HG02588 (cell line): Measurements from ENCODE around the gene GALR1.
"Not testable (repeated sequence)": the region's sequence is repeated elsewhere in the genome, so short reads cannot be mapped to it uniquely, and the experiment has no call there.

Source experiments
- ATAC-seq: cut with Tn5 transposase; IDR thresholded peaks from one replicate; pipeline ENCODE4 v1.9.1; 2021; ENCODE audit warnings: mild to moderate bottlenecking, moderate library complexity; ENCODE audit not compliant: unreplicated experiment

The GALR1 gene, protein sequence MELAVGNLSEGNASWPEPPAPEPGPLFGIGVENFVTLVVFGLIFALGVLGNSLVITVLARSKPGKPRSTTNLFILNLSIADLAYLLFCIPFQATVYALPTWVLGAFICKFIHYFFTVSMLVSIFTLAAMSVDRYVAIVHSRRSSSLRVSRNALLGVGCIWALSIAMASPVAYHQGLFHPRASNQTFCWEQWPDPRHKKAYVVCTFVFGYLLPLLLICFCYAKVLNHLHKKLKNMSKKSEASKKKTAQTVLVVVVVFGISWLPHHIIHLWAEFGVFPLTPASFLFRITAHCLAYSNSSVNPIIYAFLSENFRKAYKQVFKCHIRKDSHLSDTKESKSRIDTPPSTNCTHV

DNA sequence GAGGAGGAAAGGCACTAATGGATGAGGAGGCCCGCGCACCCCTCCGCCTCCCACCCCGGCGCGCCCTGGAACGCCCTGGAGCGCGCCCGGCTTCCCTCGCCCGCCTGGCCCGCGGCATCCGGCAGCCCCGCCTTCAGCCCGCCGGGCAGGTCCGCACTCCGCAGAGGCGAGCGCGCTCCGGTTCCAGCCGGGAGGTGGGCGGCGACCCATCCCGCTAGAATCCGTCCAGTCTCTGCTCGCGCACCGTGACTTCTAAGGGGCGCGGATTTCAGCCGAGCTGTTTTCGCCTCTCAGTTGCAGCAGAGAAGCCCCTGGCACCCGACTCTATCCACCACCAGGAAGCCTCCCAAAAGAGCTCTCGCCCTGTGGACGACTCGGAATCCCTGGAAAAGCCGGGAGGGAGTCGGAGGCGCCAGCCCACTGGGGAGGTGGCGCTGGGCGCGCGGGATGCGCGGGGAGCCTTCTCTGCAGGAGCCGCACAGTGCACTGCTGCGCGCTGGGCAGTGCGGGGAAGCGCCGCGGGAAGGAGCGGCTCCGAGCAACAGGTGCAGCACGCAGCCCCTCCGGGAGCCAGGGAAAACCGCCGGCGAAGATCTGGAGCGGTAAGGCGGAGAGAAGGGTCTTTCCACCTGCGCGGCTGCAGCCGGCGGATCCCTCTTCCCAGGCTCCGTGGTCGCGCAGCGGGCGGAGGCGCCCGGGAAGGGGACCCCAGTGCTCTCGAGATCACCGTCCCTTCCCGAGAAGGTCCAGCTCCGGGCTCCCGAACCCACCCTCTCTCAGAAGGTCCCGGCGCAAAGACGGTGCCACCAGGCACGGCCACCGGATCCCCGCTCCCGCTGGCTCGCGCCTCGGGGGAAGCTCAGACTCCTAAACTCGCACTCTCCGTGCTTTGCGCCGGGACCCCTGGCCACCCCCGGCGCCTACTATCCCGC, at the start of gene GALR1:
TSS of gene GALR1 (plus strand) at position 280 of the 932 bp plus-strand sequence. CDS start 701 bp downstream, outside the sequence.
- no peak for ATAC-seq

DNA sequence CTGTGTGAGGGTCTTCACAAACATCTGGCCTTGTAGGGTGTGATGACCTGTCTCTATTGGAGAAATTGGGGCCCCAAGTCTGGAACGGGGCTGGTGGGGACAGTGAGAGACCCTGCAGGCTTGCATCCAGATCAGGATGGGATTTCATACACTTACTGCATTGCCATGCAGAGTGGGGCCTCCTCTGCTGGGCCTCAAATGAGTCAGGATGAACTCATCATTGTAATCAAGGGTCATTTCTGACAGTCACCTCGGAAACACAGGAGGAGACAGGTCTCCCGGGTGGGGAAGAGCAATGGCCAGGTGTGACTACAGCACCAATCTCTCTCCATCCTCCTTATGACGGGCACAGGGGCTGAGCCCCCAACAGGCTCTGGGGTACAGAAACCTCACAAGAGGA, 48.1 kb upstream of the GALR1 start:
- ATAC-seq = no peak

DNA sequence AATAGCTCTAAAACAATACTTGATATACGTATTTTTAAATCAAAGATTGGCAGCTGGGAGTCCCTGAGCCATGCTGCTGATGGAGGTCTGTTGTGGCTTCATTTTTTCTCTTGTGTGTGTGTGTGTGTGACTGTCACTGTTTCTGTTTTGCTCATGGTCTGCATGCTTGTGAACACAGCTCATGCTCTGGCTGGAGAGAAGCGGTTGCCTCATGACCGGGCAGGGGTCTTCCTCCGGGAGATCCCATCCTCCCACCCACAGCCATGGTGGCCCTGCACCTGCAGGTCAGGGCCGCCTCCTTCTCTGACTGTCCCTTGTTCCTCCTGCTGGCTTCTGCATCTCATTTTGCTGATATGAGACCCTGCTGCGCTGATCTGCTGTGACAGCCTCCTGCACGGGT, 47.3 kb upstream of the GALR1 start:
- no peak for ATAC-seq

DNA sequence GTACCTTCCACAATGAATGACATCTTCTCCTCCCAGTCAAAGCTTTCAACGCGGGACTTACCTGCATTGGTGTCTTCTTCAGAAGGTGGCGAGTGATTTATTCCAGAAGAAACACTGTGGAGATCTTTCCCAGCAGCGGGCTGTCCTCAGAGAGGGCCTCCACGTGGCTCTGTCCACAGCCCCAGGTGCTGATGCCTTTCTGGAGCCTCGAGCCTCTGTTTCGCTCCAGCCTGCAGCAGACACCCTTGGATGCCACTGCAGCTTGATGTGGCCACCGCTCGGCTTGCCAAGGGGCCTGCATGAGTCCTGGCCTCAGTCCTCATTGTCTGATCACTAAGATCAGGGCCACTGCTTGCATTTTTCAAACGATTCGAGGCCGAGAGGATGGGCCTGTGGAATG, 46.6 kb upstream of the GALR1 start:
- no peak for ATAC-seq

DNA sequence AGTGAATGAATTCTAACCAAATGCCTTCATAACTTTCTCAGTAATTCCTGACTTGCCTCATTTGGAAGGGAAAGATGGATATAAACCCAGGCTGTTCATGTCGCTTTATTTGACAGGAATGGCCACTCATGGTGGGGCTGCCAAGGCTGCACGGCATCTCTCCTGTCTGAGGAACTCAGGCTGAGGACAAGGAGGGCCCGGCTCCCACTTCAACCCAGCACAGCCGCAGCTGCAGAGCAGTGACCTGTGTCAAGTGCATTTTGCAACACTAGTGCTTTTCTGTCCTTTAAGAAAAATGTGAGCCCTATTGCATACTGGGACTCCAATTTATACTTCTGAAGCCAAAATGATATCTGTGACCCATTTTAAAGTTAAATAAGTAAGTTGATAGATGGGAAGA, 45.8 kb upstream of the GALR1 start:
- no peak for ATAC-seq

DNA sequence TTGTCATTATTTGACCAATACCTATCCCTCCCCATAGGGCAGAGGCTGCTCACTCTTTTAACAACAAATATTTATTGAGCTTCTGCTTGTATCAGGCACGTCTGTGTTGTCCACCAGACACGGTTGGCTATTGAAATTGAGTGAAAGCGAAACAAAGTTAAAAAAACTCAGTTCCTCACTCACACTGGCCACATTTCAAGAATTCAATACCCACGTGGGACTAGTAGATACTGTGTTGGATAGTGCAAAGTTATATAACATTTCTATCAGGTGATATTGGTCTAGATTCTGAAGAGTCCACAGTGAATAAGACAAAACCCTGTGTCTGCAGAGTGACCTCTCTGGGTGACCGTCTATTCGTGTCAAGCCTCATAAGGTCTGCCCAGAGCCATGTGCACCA, 43.9 kb upstream of the GALR1 start:
- ATAC-seq = no peak

DNA sequence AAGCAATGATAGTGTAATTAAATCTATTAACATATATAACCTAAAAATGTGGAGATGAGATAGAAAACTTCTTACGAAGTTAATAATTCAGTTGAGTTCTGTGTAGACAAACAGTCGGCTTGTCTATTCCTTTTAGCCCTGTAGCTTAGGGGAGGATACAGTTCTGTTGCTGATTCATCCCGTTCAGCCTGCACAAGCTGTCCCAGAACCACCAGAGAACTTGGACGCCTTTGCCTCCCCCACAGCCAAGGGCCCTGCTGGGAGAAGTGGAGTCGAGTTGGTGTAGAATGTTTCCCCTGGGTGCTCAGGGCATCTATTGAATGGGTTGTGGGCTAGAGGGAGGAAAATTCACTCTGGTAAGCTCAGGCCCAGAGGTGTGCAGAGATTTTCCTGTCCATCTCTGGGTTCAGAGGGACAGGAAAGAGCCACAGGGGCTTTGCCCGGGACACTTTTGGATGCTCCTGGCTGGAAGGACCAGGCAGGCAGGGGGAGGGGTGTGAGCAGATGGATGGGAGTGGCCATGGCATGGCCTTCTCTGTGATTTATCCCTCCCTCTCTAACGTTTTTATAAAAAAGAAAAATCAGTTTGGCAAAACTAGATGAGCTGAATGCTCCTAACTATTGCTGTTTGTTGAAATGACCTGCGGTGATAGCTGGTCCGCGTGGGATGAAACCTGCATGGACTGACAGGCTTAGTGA, 42.8 kb upstream of the GALR1 start:
- no peak for ATAC-seq

DNA sequence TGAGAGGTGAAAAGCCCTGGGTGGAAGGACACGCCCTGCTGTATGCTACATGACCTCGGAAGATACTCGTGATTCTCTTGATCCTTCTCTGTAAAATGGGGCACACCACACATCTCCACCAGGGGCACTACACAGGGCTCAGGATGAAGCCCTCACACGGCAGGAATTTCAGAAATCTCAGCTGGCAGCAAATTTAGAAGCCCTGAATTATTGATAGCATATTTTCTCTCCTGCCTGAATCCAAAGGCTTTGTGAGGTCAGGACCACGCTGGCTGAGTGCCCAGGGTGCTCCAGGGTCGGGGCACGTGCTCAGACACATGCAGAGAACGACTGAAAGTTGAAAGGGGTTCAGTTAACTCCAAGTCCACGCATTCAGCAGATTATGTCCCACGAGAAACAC, 42.1 kb upstream of the GALR1 start:
- no peak for ATAC-seq

DNA sequence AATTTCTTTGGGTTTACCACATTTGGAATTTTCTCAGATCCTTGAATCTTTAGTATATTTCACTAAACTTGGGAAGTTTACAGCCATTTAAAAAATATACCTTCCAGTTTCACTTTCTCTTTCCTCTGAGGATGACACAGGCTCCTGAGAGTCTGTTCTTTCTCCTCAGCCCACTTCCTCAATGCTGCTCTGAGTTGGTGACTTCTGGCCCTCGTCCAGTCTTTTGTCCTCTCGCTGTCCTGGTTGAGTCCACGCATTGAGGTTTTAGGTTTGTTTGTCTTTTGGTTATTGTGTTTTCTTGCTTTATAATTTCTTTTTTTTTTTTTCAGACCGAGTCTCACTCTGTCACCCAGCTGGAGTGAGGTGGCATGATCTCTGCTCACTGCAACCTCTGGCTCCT, 40.7 kb upstream of the GALR1 start:
- ATAC-seq = peak; percentile 84

DNA sequence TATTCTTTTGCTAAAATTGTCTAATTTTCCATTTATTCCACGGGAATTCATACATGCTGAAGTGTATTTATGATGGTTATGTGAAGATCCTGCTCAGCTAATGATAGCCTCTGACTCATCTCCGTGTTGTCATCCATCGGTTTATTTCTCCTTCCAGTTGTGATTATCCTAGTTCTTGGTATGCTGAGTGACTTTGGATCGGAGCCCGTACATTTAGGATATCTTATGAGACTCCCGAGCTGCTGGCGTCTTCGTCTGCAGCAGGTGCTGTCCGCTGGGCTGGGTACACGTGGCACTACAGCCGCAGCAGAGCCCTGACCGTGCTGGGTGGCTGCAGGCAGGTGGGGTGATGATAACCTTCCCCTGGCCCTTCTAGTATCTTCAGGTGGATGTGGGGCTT, 40.1 kb upstream of the GALR1 start:
- no peak for ATAC-seq

DNA sequence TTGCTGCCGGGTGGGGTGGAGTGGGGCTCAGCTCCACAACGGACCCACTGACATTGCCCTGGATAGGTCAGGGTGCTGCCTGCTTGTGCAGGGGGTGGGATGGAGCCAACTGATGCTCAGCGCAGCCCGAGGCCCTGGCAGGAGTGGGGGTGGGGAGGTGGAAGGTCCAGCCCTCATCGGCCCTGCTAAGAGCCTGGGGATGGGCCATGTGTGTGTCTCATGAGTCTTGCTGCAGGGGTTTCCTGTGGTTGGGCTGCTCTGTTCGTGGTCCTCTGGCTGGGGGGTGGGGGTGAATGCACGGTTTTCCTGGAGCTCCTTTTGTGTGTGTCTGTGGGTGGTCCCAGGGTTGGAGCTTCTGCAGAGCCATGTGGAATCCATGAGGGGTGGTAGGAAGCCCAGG, 39.4 kb upstream of the GALR1 start:
- ATAC-seq = no peak

DNA sequence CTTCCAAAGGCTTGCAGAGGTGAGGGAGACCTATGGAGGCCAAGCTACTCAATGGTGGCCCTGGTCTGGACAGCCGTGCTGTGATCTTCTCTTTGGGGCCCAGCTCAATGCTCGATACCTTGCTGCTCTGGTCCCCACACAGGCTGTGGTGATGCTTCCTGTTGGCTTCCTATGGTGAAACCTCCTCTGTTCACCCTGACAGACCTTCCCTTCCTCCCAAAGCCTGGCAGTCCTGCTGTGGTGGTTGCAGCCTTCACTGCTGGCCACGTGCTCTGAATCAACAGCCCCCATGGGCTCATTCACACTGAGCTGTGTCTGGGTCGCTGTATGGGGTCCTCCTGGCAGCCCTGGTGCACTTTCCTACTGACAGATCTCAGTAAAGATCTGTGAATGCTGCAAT, 31.0 kb upstream of the GALR1 start:
- ATAC-seq = no peak

DNA sequence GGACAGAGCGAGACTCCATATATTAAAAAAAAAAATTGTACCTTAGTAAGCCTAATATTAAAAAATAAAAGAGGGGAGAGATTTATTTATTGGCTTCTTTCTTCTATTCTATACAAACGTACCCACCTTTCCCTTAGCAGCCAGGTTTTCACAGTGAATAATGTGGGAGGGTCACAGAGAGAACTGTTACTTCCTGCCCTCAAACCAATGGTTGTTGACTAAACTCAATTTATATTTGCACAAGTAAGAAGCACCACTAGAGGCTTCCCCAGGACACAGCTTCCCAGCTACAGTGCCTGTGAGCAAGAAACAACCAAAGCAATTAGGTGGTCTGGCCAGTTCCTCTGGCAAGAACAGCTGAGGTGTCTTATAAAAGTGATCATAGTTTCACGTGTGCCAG, 28.9 kb upstream of the GALR1 start:
- no peak for ATAC-seq

DNA sequence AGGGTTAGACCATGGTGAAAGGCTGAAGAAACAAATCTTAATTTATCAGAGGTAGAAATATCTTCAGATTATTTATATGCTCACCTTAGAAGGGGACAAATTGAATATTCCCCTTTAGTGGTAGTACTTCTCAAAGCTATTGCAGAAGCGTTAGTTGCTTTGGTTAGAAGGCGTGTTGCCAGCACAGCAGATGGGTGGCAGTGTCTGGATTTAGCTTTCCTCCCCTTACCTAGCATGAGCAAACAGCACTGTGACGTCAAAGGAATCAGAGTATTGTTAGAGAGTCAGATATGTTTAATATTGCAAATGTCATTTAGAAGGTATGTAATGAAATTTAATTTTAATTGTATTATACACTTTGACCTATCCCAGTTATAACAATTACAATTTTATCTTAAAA, 27.2 kb upstream of the GALR1 start:
- ATAC-seq = no peak

DNA sequence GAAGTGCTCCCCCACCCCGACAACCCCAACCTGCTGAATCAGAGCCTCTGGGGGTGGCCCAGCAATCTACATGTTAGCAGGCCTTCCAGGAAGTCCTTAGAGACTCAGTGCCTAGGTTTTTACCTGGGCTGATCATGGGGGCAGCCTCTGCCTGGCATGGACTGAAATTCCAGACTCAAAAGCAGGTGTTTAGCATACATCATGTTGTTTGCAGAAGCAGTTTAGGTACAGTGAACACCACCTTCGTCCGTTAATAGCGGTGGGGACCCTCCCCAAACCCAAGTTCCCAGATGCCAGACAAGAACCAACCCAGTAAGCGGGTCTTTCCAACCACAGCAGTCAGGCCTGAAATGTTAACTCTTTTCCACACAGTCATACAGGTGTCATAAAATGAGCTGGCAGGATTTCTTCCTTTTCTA, 26.4 kb upstream of the GALR1 start:
- ATAC-seq = no peak

DNA sequence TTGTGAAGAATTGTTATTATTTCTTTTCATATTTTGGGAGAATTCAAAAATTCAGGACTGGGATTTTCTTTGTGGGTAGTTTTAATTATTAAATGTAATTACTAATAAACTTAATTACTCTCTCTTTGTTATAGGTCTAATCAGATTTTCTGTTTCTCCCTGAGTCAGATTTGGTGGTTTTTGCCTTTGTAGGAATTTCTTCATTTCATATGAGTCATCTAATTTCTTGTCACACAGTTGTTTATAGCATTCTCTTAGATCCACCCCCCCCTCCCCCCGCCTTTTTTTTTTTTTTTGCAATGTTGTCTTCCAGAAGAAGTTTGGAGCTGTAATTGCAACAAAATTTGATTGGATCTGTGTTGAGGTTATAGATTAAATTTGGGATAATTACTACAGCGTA, 26.0 kb upstream of the GALR1 start:
- no peak for ATAC-seq

DNA sequence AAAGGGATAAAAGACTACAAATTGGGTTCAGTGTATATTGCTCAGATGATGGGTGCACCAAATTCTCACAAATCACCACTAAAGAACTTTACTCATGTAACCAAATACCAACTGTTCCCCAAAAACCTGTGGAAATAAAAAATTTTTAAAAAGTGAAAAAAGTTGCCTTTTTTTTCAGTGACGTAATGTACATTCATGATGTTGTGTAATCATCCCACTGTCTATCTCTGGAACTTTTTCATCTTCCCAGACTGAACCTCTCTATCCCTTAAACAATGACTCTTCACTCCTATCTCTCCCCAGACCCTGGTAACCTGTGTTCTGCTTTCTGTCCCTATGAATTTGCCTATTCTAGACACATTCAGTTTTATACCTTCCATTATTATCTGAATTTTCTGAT, 19.0 kb upstream of the GALR1 start:
- ATAC-seq = no peak

DNA sequence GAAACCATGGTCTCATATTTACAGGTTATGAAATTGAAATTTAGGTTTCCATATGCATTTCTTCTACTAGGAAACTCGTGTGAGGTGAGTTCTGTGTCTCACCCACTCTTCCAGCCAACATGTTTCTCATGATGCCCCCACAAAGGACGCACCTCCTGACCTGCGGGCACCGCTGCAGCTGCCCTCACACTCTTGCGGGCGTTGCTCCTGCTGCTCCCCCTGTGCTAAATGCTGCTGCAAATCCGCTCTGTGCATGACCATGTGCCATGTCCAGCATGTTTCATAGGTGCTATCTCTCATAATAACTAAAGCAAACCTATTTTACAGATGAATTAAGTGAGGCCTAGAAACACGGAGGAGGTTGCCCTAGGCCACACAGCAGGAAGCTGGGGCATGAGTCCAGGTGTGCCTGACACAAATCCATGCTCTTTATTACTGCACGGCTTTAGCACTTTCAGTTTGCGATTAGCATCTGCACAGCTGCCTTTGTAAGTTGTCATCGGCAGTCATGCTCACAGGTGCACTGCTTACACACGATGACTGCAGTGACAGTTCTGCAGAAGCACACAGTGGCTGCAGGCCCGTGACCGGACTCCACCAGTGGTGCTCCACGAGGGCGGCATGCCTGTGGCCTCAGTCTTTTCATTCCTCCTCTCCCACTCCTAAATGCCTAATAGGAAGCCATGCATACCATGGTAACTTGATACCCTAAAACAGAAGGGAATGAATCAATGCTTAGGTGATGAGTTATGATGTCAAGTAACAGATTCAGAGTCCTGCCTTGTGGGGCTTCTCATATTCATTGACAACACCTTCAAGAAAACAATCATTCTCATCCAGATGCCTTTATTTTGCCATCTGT, 14.9 kb upstream of the GALR1 start:
- no peak for ATAC-seq

DNA sequence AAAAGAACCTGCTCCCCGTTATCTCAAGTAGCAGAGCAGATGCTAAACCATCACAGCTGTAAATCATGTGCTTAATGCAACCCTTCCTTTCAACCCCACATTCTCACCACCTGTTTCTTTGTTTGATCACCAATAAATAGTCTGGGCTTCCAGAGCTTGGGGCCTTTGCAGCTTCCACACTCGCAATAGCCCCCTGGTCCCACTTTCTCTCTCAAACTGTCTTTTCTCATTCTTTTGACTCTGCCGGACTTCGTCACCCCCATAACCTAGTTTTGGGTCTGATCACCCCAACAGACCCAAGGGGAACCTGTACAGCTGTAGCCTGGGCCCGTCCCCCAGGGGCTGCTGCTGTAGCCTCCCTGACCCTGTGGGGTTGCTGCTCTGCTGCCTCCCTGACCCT, 10.4 kb upstream of the GALR1 start:
- ATAC-seq = not testable (repeated sequence)

DNA sequence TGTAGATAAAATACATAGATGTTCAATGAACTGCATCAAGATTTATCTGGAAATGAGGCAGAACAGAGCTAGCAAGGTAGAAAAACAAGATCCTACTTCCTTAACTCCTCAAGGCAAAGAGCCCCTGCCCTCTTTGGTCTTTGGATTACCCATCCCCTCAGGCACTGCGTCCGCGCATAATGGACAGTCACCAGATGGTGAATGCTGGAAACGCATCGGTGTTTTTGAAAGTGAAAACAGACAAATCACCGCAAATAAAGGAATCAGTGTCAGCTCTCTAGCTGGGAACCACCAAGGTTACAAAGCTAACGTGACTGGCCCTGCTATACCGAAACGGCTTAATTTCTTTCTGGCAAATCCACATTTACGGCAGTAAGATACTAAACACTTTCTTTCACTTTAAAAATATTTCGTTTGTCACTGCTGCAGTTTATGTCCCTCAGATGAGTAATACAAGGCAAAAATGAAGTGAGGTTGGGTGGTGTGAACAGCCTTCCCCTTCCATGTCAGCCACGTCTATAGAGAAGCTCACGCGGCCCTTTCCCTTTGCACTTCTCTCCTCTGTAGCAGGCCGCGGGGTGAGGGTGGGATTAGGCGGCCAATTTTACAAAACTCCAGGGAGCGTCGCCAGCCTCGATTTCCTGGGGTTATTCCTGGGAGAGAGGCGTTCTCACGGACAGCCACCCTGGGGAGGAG, 627 bp upstream of the GALR1 start:
- ATAC-seq = no peak
